Stimulated activated CD4-positive, alpha-beta T cell treated with anti-CD3 and anti-CD28 coated beads, Interleukin-15, amount 100 ng/mL, for 1 hour (primary cell): ENCODE results near the gene FCHSD1.
A peak's percentile ranks its signal among the peaks of the same experiment; 100 is the strongest.

Source experiments
- DNase-seq, 2 donors: peaks; one replicate each; pipeline ENCODE4 v3.0.0-alpha.2; 2020; ENCODE audit warnings: low read depth in 1 of 2, low spot score in 1 of 2

FCHSD1 gene

DNA sequence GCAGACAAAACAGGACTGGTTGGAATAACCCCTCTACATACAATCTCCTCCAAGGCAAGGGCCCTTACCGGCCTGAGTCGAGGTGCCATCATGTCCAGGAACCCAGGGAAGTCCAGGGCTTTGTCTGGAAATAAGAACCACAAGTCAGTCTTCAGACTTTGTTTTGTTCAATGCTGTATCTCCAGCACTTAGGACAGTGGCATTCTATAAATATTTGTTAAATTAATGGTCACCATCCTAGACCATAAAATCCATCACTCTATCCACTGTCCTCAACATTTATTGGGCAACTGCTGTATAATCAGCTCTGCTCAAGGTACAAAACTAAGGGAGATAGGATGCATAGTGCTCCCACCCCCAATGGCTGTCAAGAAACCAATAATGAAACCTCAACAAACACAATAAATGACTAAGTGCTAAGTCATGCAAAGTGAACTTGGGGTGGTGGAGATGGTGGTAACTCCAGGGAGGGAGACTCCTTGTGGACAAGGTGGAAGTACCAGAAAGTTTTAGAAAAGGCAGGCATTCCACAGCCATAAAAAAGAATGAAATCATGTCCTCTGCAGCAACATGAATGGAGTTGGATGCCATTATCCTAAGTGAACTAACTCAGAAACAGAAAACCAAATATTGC, 9.5 kb downstream of the FCHSD1 start:
- DNase-seq: no peak

DNA sequence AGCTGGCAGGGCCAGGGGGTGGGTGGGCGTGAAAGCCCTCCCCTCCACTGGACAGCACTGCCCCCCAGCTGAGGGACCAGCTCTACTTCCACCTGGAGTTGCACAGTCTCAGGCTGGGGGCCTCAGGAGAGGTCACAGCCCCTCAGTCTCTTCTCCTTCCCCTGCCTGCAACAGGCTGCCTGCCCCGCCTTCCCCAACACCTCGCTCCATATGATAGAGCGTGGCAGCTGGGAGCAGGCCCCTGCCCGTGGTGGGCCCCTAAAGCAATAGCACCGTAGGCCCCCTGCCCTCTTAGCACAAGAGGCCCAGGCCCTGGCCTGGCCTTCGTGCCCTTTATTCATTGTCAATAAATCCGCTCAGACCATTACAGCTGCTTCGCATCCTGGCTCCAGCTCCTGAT, 10.5 kb downstream of the FCHSD1 start:
- DNase-seq: no peak

DNA sequence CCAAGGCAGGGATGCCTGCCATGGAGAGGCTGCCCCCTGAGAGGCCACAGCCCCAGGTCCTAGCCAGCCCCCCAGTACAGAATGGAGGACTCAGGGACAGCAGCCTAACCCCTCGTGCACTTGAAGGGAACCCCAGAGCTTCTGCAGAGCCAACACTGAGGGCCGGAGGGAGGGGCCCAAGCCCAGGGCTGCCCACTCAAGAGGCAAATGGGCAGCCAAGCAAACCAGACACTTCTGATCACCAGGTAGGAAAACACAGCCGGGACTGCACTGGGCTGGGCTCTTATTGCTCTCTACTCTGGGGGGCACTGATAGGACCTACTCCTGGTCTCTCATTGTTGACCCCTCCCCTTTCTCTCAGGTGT, 11.2 kb downstream of the FCHSD1 start:
- DNase-seq: no peak

DNA sequence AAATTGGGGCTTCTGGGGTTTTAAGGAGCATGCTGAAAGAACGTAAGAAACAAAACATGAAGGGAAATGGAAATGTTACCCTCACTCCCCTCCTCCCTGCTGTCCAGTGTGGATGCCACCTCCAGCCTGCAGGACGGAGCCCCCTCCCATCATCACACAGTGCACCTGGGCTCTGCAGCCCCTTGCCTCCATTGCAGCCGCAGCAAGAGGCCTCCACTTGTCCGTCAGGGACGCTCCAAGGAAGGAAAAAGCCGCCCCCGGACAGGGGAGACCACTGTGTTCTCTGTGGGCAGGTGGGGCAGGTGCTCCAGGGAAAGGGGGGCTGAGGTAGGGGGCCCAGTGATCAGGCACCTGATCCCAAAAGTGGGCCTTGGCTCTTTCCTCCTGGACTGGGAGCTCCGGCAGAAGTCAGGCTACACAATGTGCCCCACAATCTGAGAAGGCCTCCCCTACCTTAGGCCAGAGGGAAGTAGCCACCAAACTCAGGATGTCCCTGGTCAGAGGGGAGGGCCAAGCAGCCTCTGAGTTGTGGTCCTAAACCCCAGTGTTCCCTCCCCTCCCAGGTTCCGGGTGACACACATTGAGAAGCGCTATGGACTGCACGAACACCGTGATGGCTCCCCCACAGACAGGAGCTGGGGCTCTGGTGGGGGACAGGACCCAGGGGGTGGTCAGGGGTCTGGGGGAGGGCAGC, 11.7 kb downstream of the FCHSD1 start:
- DNase-seq: no peak

DNA sequence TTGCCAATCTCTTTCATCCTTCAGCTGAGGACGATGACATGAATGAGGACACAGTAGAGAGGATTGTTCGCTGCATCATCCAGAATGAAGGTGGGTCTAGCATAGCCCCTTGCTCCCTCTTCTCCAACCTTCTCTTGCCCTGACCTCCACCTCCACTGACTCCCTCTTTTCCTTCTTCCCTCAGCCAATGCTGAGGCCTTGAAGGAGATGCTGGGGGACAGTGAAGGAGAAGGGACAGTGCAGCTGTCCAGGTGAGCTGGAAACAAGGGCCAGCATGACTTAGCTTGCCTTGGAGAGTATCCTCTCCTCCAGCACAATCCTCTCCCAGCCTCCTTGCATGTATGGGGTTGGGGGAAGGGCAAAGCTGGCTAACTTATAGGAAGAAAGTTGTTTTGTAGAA, 12.4 kb downstream of the FCHSD1 start:
- DNase-seq: no peak

DNA sequence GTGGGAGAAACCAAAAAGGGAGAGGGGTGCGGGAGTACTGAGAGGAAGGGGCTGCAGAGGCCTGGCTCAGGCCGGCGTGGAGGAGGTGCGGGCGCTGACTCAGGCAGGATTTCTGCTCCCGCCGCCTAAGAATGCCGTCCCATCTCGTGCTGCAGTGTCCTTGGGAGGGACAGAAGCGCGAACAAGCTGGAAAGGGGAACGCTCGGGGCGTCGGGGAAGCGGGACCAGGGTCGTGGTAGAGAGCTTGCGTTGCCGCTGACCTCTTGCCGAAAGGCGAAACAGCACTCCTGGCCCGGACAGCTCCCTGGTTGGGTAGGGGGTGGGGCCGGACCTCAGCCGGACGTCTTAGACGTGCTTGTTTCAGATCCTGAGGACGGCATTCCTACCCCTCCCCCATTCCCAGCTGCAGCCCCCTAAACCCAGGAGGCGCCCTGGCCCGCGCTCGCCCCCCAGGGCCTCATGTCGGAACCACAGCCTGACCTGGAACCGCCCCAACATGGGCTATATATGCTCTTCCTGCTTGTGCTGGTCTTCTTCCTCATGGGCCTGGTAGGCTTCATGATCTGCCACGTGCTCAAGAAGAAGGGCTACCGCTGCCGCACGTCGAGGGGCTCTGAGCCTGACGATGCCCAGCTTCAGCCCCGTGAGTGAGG, 13.3 kb downstream of the FCHSD1 start:
- peak in 1 of 2 donors; percentile 39 for DNase-seq

DNA sequence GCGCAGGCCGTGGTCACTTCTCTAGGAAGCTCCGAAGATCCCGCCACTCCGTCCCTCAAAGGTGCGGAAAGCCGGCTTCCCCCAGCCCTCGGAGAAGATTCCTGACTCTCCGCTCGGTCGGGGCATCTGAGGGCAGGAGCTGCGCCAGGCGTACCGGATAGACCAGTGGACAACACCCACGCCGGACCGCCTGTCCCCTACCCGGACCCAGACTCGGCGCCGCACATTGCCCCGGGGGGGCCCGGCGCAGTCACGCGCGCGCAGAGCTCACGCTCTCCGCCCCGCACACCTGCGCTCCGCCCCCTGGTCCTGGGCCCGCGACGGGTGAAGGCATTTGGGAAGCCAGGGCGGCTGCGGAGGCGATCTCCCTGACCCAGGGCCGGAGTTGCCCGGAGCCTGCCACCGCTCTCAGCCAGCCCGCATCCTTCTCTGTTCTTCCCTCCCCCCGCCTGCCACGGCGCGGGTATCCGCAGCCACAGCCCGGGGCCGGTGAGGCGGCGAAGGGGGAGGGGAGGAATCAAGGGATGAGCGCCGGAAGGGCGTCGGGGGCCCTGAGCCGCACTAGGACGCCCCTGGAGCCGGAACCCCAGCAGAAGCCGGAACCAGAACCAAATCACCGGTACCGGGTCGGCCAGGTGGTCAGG, 14.0 kb downstream of the FCHSD1 start:
- DNase-seq: peak in 1 of 2 donors; percentile 43

DNA sequence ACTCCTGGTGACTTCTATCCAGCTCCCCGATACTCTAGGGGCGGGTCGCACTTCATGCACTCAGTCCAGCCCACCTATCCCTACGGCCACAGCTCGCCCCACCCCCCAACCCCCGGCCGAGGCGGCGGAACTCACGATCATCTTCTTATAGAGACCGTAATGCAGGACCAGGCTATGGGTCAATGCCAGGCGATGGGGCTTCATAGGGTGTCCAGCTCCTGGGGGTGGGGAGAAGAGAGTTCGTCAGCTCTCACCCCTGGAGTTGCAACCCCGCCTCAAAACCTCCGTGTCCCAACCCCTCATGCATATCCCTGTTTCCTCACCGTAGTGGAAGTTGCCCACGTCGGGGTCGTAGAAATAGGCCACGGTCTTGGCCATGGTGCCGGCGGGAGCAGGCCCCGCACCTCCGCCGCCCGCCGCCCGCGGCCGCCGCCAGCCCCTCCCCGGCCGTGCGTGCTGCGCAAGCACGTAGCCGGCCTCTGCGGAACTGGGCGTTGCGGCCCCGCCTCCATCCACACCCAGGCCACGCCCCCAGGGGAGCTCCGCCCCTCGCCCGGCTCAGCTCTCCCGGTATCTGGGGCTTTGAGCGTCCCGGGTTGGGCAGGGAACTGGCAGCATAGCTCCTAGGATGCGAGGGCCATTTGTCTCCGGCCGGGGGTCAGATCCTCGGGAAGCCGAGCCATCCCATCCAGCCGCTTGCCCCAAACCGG, 14.7 kb downstream of the FCHSD1 start, which contains the start of the genes HDAC3 and RELL2:
Gene HDAC3 (minus strand): TSS at position 437 of the 710 bp plus-strand sequence. CDS start 59 bp downstream, at position 378.
Gene RELL2 (plus strand): TSS at position 585 of the 710 bp plus-strand sequence. CDS start 1,229 bp downstream, outside the sequence.
- DNase-seq: peak; percentile 91 to 97

DNA sequence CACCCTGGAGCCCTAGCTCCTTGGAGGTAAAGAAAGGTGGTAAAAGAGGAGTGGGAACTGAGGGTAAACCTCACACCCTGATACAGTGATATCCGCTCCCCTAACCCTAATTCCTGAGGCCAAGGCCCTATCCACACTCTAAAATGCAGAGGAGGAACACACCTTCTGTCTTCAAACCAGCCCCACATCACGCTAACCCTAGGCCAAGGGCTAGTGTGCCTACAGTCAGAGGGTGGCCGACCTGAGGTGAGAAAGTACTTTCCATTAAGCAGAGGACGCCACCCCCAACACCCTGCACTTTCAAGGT, 15.2 kb downstream of the FCHSD1 start:
- no peak for DNase-seq

DNA sequence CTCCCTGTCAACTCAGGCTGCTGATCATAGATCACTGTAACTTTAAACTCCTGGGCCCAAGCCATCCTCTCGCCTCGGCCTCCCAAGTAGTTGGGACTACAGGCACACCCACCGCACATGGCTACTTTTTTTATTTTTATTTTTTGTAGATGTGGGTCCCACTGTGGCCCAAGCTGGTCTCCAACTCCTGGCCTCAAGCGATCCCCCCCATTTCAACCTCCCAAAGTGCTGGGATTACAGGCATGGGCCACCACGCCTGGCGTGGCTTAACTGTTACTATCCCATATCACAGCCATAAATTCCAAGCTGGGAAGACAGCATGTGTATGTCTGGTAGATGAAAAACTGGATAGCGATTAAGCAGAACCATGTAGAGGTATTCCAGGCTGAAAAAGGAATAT, 15.6 kb downstream of the FCHSD1 start:
- DNase-seq: no peak

DNA sequence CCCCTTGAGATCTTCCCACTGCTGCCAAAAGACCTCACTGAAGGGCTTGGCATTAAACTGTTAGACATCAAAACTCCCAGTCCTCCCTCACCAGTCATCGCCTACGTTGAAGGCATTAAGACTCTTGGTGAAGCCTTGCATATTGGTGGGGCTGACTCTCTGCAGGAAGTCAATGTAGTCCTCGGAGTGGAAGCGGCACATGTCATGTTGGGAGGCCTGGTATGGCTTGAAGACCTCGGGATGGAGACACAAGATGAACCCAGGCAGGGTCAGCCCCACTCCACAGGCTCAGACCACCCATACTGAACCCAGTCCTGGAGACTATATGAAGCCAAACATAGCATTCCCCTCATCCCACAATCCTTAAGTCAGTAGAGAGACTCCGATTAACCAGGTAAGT, 16.5 kb downstream of the FCHSD1 start:
- DNase-seq: no peak

DNA sequence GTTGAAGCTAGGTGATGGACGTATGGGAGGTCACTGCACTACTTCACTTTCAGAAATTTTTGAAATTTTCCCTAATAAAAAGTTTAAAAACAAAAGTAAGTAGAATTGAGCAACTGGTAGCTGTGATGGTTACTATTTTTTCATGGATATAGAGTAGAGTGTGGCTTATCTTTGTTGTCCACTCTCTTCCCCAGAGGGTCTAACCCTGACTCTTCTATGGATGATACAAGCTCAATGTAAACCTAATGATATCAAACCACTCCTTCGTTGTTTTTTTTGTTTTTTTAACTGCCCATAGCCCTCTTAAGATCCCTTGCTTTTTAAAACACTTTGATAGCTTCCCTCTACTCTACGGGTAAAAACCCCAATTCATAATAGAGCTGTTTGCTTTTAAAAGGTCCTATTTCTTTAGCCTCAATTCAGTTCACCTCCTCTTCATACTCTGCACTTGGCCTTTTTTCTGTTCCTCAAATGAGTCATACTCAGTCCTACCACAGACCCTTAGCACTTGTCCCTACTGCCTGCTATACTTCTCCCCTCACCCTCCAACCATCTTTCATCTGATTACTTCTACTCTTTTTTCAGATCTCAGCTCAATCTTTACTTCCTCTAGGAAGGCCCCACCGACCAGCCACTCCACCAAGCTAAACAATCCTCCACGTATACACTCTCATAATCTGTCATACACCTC, 17.2 kb downstream of the FCHSD1 start:
- DNase-seq: no peak

DNA sequence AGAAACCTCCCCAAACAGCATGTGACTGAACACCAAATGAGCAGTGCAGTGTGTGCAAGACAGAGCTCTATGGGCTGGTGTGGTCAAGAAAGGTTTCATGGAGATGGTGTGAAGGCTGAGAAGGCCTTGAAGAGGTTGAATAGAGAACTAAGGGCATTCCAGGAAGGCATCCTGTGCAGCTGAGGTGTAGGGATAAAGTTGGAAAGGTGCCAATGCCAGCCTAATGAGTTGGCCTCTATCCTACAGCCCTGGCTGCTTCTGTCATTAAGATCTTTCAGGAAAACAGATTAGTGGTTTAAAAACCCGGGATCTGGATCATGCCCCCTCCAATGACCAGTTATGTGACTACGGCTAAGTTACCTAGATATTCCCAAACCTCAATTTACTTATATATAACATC, 18.6 kb downstream of the FCHSD1 start:
- DNase-seq: no peak

DNA sequence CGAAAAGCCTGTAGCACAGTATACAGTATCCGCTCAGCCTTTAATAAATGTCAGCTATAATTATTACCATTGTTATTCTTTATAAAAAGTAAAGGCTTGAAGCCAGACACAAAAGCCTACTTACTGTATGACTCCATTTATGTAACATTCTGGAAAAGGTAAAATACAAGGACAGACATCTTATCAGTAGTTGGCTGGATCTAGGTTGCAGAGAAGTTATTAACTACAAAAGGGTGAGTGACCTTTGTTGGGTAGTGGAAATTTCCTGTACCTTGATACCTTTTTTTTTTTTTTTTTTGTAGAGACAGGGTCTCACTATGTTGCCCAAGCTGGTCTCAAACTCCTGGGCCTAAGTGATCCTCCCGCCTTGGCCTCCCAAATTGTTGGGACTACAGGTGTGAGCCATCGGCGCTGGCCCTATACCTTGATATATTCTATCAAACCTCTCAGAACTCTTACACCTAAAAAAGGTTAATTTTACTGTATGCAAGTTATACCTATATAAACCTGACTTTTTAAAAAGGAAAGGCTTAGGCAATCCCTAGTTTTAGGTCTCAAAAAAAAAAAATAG, 20.6 kb downstream of the FCHSD1 start:
- DNase-seq: no peak

DNA sequence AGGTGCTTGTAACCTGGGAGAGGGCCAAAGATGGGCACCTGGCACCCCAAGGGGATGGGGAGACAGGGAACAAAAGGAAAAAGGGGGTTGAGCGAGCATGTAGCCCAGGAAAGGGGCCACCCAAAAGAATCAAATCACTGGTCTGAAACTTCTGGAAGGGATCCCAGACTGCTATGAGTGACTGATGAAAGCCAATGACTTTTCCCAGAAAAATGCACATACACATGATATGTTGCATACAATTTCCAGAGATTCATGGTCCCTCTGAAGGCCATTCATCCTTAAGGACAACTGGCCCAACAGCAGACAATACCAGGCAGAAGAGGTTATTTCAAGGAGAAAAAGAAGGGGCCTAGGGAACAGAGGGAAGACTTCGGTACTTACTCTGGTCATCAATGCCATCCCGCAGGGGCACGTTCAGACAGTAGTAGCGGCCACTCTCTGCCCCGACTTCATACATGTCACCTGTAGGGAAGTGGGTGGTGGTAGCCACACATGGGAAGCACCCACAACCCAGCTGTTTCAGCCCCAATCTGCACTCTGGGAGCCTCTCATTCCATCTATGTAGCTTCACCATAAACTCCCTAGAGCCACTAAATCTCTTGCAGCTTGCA, 22.9 kb downstream of the FCHSD1 start:
- DNase-seq: no peak

DNA sequence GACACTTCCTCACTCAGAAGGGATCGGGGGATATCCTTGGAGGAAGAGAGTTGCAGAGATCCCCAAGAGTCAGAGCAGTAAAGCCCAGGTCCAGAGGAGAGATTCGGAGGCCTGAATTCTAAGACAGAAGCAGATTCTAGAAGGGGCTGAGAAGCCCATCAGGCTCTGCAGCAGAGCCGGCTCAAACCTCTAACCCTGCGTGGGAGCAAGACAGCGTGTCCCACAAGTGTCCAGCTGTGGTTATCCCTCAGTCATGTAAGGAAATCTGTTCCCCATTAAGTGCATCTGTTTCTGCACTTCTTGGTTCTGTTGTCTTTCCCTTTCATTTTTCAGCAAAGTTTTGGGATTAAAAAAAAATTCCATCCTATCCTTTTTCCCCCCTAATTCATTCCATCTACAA, 27.6 kb downstream of the FCHSD1 start:
- DNase-seq: no peak

DNA sequence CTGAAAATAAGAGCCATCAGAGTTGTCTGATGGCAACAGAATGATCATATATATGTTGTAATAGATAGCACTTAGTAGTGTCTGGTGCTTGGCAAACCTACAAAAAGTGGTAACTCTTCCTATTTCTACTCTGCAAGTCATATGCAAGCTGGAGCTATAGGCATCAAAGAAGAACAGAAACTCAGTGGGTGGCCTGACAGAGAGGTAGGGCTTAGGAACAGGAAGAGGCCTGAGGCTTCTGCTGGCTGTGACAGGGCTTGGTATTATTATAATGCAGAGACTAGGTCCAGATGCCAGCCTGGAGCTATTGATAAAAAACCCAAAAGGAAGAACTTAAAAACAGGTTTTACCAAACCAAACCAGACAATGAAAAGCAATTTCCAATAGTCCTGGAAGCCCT, 28.0 kb downstream of the FCHSD1 start:
- DNase-seq: no peak

DNA sequence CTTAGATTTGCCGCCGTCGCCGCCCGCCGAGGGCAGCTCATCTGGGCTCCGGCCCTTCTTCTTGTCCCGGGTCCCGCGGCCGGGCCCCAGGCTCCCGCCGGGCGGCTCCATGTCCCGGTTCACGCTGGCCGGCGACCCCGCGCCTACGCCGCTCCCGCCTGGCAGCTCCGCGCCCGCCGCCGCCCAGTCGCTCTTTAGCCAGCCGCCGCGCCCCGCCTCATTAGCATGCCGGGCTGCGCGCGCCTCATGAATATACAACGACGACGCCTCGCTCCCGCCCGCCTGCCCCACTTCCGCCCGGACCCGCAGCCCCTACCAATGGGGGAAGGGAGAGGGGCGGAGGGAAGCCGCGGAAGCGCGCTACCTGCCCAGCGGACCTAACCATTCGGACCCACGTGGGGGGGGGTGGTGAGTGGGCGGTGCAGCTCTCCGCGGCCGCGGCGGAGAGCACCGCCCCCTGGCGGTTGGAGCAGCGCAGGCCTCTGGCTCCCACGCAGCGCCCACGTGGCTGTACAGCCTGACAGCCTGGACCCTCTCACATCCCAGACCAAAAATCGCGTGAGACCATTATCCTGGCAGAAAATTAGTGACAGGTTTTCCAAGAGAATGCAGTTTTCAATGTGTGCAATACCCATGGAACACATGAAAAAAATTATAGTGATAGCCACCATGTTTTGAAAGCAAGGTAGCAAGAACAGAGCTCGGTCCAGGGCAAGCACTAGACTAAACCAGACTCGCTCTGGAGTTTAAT, 32.2 kb downstream of the FCHSD1 start, which contains the start of gene DIAPH1:
Gene DIAPH1 (minus strand): TSS at position 197 of the 751 bp plus-strand sequence. CDS start 86 bp downstream, at position 111.
- peak; percentile 98 to 99 for DNase-seq
